ENCODE results near the gene EIF3D.

EIF3D gene

DNA sequence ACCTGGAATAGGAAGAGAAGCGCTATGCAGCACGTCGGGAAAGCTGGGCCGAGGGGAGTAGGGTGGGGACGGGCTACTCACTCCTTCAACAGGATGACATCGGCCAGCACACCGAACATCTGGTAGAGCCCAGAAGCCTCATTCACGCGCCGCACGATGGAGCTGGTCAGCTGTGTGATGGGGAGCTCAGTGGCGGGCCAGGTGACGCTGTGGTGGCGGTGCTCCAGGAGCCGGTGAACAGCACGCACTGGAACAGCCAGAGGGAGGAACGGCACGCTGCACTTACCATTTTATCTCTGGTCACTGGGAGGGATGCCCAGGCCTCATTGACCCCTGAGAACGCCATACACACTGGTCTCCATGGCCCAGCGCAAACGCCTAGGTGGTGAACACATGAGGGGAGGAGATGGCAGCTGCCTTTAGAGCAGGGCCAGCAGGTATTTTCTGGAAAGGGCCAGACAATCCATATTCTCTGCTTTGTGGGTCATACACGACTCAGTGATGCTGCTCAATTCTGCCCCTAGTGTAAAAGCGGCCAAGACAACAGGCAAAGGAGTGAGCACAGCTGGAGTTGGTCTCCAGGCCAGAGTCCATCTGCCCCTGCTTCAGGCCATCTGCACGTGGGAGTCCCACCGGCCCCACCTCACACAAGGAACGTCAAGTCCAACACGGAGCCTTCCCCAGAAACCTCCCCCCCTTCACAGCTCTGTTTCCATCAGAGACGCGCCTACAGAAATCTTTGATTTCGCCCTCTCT, 30.9 kb downstream of the EIF3D start:
- FAIRE-seq (no peak), DNase-seq (ENCODE audit: insufficient read length) (no peak)
- TF ChIP-seq TAF1 (IDR thresholded peaks at IDR 0.05; ENCODE audit: borderline replicate concordance, low read depth, low read length) = no peak
- no peak for TF ChIP-seq POLR2AphosphoS5 (IDR thresholded peaks at IDR 0.05; ENCODE audit: low read depth, low read length)
- no peak for TF ChIP-seq POLR2A (IDR thresholded peaks at IDR 0.05; ENCODE audit: low read depth, low read length)

DNA sequence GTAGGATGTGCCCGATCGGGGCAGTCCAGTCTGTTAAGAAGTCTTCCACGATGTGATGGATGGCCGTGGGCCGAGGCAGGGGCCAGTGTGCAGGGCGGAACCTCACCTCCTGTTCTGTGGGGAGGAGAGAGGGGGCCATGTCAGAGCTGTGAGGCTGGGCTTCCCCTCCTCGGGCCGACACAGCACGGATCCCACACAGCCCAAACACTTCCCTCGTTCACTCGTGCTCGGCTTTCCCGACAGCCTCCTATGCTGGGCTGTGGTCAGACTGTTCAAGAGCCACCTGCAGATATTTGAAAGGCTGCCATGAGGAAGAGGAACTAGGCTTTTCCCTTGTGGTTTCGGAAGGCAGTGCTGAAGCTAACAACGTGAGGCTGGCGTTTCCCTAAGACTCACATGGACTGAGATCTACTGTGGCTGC, 35.3 kb downstream of the EIF3D start:
- DNase-seq (ENCODE audit: insufficient read length) (peak; percentile 58), FAIRE-seq (peak; percentile 97)
- TF ChIP-seq POLR2AphosphoS5 (IDR thresholded peaks at IDR 0.05; ENCODE audit: low read depth, low read length) (no peak), POLR2A (IDR thresholded peaks at IDR 0.05; ENCODE audit: low read depth, low read length) (peak; percentile 52; the same call in 1 of the 2 replicates)

DNA sequence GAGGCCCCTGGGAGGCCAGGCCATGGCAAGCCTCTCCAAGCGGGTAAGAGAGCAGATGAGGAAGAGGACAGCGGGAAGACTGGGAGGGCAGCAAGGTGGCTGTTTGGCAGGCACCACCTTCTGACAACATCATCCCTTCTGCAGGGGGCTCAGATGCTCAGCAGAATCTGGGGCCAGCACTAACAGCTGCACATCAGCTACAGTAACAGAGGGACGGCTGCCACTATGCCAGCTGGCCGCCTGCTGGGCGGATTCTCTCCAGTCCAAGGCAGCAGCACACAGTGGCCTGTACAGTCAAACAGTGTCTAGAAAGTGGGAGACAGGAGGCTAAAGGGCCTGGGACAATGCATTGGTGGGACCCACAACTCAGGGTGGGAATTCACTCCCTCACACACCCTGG, 36.9 kb downstream of the EIF3D start:
- FAIRE-seq (no peak), DNase-seq (ENCODE audit: insufficient read length) (no peak)
- no peak for TF ChIP-seq TAF1 (IDR thresholded peaks at IDR 0.05; ENCODE audit: borderline replicate concordance, low read depth, low read length)
- TF ChIP-seq POLR2A (IDR thresholded peaks at IDR 0.05; ENCODE audit: low read depth, low read length) = no peak
- no peak for TF ChIP-seq POLR2AphosphoS5 (IDR thresholded peaks at IDR 0.05; ENCODE audit: low read depth, low read length)

DNA sequence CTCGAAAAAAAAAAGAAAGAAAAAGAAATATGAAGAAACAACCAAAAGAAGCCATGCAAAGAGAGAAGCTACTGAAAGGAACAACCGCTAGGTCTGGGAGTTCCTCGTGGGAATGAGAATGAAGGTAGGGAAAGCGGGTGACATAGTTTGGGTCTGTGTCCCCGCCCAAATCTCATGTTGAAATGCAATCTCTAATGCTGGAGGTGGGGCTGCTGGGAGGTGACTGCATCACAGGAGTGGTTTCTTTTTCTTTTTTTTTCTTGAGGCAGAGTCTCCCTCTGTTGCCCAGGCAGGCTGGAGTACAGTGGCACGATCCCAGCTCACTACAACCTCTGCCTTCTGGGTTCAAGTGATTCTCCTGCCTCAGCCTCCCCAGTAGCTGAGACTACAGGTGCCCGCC, 37.8 kb downstream of the EIF3D start:
- FAIRE-seq (no peak), DNase-seq (ENCODE audit: insufficient read length) (no peak)
- TF ChIP-seq TAF1 (IDR thresholded peaks at IDR 0.05; ENCODE audit: borderline replicate concordance, low read depth, low read length) (no peak), POLR2AphosphoS5 (IDR thresholded peaks at IDR 0.05; ENCODE audit: low read depth, low read length) (no peak), POLR2A (IDR thresholded peaks at IDR 0.05; ENCODE audit: low read depth, low read length) (no peak)

DNA sequence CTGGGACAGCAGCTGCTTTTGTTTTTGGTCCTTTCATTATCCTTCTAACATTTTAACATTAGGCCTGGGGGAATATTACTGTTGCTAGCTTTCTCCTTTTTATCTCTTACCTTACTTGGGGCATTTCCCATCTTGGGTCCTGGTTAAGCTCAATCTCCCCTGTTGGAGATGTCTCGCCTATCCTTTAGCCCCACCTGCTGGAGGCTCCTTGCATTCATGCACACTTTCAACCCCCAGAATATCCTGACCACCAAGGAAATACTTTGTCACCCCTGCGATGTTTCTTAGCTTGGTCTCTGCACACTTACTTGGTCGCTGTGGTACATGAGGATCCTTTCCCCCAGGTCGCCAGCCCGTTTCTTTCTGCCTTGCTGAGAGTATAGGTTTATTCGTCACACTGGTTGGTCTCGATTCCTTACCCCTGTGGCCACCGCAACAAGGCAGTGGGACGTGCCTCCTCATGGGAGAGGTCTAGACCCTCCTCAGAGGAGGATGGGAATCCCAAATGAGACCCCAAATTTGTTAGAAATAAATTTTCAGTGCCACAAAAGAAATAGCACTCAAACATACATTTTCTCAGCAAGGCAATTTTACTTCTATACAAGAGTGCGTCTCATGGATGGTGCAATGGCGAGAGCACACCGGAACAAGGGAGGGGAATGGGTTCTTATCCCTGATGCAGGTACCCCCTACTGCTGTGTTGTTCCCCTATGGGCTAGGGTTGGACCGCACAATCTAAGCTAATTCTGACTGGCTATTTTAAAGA, 42.2 kb downstream of the EIF3D start:
- DNase-seq (ENCODE audit: insufficient read length) = no peak
- FAIRE-seq = peak; percentile 46
- TF ChIP-seq TAF1 (IDR thresholded peaks at IDR 0.05; ENCODE audit: borderline replicate concordance, low read depth, low read length) (no peak), POLR2A (IDR thresholded peaks at IDR 0.05; ENCODE audit: low read depth, low read length) (no peak), POLR2AphosphoS5 (IDR thresholded peaks at IDR 0.05; ENCODE audit: low read depth, low read length) (no peak)

DNA sequence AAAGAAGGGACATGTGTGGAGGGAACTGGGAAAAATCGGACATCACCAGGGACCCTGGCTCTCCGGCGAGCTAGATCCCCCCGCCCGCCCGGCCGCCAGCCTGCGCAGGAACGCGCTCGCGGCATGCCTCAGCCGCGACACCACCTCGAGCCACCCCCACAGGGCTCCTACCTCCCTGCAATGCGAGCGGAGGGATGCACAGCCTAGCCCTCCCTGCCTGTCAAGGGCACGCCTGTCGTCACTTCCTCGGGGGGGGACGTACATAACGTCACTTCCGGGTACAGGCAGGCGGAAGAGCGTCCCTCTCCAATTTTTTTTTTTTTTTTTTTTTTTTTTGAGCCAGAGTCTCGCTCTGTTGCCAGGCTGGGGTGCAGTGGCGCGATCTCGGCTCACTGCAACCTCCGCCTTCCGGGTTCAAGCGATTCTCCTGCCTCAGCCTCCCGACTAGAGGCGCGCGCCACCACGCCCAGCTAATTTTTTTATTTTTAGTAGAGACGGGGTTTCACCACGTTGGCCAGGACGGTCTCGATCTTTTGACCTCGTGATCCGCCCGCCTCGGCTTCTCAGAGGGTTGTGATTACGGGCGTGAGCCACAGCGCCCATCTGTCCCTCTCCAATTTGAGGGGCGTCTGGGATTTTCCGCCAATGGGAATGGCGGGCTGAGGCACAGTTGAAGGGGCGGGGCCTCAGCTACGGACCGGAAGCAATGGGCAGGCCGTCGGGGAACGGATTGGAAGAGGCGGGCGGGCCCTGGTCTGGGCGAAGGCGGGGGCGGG, 47.4 kb downstream of the EIF3D start, which contains the start of gene TXN2:
Gene TXN2 (minus strand): TSS at position 248 of the 776 bp plus-strand sequence. CDS start 803 bp downstream, outside the sequence.
- FAIRE-seq (peak; percentile 100), DNase-seq (ENCODE audit: insufficient read length) (peak; percentile 96)
- TF ChIP-seq POLR2A (IDR thresholded peaks at IDR 0.05; ENCODE audit: low read depth, low read length) (peak; percentile 95), TAF1 (IDR thresholded peaks at IDR 0.05; ENCODE audit: borderline replicate concordance, low read depth, low read length) (peak; percentile 63), POLR2AphosphoS5 (IDR thresholded peaks at IDR 0.05; ENCODE audit: low read depth, low read length) (peak; percentile 97)

DNA sequence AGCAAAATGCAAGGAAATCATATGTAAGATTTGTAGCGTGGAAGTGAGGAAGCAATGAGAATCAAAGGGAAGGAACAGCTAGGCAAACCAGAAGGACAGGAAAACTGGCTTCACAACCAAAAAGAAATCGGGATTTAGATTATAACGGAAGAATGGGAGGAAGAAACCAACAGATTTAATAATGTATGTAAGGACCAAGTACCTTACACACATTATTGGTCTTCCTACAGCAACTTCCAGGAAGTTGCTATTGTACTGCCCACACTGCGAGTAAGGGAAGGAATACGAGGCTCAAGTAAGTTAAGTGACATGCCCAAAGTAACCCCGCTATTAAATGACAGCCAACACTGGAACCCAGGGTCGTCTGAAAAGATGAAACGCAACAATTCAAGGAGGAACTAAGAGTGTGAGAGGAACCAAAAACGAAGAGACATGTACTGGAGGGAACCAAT, 48.0 kb downstream of the EIF3D start:
- no peak for TF ChIP-seq POLR2AphosphoS5 (IDR thresholded peaks at IDR 0.05; ENCODE audit: low read depth, low read length)
- TF ChIP-seq TAF1 (IDR thresholded peaks at IDR 0.05; ENCODE audit: borderline replicate concordance, low read depth, low read length) = peak; percentile 75; the same call in 1 of the 2 replicates
- peak; percentile 42 for DNase-seq (ENCODE audit: insufficient read length)
- no peak for FAIRE-seq

DNA sequence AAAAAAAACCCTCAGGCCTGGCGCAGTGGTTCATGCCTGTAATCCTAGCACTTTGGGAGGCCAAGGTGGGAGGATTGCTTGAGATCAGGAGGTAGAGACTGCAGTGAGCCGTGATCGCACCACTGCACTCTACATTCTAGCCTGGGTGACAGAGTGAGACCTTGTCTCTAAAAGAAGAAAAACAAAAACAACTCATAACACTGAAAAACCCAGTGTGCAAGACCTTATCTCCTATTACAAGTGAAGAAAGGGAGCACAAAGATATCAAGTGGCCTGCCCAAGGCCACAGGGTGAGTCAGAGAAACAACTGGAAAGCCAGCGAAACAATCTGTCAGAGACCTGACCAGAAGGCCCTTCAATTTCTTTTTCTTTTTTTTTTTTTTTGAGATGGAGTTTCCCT, 50.0 kb downstream of the EIF3D start:
- no peak for TF ChIP-seq POLR2A (IDR thresholded peaks at IDR 0.05; ENCODE audit: low read depth, low read length)
- TF ChIP-seq POLR2AphosphoS5 (IDR thresholded peaks at IDR 0.05; ENCODE audit: low read depth, low read length) = no peak
- TF ChIP-seq TAF1 (IDR thresholded peaks at IDR 0.05; ENCODE audit: borderline replicate concordance, low read depth, low read length) = no peak
- FAIRE-seq = no peak

DNA sequence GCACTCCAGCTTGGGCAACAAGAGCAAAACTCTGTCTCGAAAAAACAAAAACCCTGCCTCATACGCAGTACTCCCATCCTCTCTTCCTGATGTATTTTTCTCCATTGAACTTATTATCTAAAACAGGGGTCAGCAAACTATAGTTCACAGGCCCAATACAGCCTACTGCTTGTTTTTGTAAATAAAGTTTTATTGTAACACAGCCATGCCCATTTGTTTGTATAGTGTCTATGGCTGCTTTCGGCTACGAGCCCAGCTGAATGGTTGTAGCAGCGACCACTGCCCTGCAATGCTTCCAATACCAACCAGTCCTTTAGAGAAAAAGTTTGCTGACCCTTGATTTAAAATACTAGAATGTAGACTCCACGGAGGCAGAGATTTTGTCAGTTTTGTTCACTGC, 53.6 kb downstream of the EIF3D start:
- DNase-seq (ENCODE audit: insufficient read length) = no peak
- TF ChIP-seq POLR2A (IDR thresholded peaks at IDR 0.05; ENCODE audit: low read depth, low read length) (no peak), TAF1 (IDR thresholded peaks at IDR 0.05; ENCODE audit: borderline replicate concordance, low read depth, low read length) (no peak), POLR2AphosphoS5 (IDR thresholded peaks at IDR 0.05; ENCODE audit: low read depth, low read length) (no peak)
- no peak for FAIRE-seq

More for the DNA sequence above, 50.0 kb downstream of the EIF3D start:
- DNase-seq (ENCODE audit: insufficient read length) = no peak

DNA sequence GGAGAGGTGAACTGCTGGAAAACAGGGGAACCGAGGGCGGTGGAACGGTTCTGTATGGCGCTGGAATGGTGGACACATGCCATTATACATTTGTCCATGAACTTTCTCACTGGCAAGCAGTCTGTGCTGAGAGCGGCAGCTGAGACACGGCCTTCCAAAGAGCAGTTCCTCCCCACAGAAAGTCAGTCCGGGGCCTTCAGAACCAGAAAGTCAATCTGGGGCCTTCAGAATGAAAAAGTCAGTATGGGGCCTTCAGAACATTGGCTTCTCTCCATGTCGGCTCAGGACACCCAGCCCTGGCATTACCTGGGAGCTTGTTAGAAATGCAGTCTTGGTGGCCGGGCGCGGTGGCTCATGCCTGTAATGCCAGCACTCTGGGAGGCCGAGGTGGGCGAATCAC, 56.3 kb downstream of the EIF3D start:
- TF ChIP-seq TAF1 (IDR thresholded peaks at IDR 0.05; ENCODE audit: borderline replicate concordance, low read depth, low read length) (no peak), POLR2A (IDR thresholded peaks at IDR 0.05; ENCODE audit: low read depth, low read length) (no peak), POLR2AphosphoS5 (IDR thresholded peaks at IDR 0.05; ENCODE audit: low read depth, low read length) (no peak)
- no peak for FAIRE-seq

DNA sequence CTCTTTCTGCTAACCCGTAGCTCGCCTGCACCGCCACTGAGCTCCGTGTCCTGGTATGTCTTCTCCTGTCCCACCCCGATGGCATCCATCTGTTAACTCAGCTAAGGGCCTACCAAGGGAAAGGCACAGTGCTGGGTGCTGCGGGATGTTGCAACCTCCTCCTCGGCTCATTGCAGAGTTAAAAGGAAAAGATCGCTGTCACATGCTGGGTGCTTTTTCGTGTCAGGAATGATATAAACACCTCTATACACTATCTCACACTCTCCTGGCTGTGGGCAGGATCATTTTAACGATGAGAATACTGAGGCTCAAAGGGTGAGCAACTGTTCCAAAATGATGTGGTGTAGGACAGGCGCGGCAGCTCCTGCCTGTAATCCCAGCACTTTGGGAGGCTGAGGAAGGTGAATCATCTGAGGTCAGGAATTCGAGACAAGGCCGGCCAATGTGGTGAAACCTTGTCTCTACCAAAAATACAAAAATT, 57.6 kb downstream of the EIF3D start:
- TF ChIP-seq POLR2AphosphoS5 (IDR thresholded peaks at IDR 0.05; ENCODE audit: low read depth, low read length) (no peak), TAF1 (IDR thresholded peaks at IDR 0.05; ENCODE audit: borderline replicate concordance, low read depth, low read length) (no peak), POLR2A (IDR thresholded peaks at IDR 0.05; ENCODE audit: low read depth, low read length) (no peak)
- FAIRE-seq (no peak), DNase-seq (ENCODE audit: insufficient read length) (no peak)

More for the DNA sequence above, 56.3 kb downstream of the EIF3D start:
- no peak for DNase-seq (ENCODE audit: insufficient read length)

Data from GM12892 (cell line).